ENCODE measurements around the gene IL1RAP. TPM values are rescaled to one million over a fixed set of nuclear protein-coding genes. Genes with fewer than 3 reads are reported as not detected.

Gene IL1RAP
- total and polyA plus RNA-seq, 9 of the 15 experiments (the other 6 are each of a cell fraction or from before 2014, with no cell fraction given), result 0.23 to 1.8 (median 0.88) TPM

DNA sequence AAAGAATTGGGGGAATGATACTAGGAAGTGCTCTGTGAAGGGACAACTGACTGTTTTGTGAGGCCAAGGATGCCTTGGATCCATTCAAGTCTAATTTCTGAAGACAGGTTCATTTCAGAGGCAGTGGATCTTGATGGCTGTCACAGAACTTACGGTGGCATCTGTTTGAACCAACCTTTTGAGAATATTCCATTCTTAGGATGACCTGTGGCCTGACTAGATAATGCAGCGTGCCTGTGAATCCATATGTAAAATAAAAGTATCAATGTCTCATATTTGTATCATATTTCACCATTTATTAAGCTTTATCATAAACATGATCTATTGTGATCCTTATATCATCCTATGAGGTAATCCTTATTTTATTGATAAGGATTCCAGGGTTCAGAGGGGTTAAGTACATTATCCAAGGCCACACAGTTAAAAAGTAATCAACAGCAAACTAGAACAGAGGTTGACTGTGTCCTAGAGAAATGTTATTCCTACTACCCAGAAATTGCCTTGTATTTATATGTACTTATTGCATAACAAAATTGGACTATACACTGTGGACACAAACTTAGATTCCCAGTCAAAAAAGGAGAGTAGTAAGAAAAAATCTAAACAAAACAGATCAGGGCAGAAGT, 34.3 kb downstream of the IL1RAP start (continued):
- TF ChIP-seq SMARCA5 (IDR thresholded peaks at IDR 0.05), result no peak
- TF ChIP-seq HOXB6 (CRISPR knock-in tag; IDR thresholded peaks at IDR 0.05; ENCODE audit: borderline replicate concordance), result no peak
- TF ChIP-seq MTA2 (IDR thresholded peaks at IDR 0.05; ENCODE audit: low read depth), result no peak

DNA sequence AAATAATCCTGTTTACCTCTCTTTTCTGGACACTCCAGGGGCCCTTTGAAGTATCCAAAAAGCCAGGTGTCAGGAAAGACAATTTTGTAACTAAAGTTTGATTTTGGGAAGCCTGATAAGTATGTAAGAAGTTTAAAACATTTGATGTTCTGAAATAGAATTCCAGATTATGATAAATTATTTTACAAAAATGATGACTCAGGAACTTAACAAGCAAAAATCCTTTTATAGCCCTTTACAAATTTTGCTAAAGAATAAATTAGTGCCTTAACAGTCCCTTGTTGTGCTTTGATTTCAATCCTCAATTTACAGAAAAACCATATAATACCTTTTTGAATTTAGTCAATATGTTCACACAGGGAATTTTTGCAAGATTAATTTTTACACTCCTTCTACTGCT, 38.1 kb downstream of the IL1RAP start:
- H4K20me1 ChIP-seq (replicated peaks; ENCODE audit: control insufficient read depth, insufficient read depth, low read length), result no peaks in the 10 kb centered on the region
- intact Hi-C loops (cut with micrococcal nuclease), result no loop called here
- no peaks in the 10 kb centered on the region for H3K9me1 ChIP-seq (ENCODE audit: control insufficient read depth, insufficient read depth, low read length)
- no peaks in the 10 kb centered on the region for H3K36me3 ChIP-seq (ENCODE audit: control insufficient read depth, insufficient read depth, low read length)
- H3K4me1 ChIP-seq (replicated peaks in 1 of 2; ENCODE audit: control insufficient read depth in 2 of 2, insufficient read depth in 2 of 2, low read length in 2 of 2), result no peaks in the 10 kb centered on the region
- no peaks in the 10 kb centered on the region for H3K9me3 ChIP-seq (replicated peaks; ENCODE audit: control insufficient read depth, insufficient read depth, low read depth, low read length)
- no peak overlapping the region for H3K4me2 ChIP-seq (ENCODE audit: insufficient read depth, low read length)
- ChIA-PET CTCF (ENCODE audit: low intra/inter-chr PET ratio) (no interaction called here), POLR2A (no interaction called here)
- in situ Hi-C loops (cut with MboI), result no loop called here
- no peak overlapping the region for H2AFZ ChIP-seq (ENCODE audit: low read depth, low read length)
- H3K27me3 ChIP-seq (ENCODE audit: control insufficient read depth in 2 of 2, insufficient read depth in 2 of 2, low read length in 2 of 2), result no peaks in the 10 kb centered on the region
- H3K27ac ChIP-seq (ENCODE audit: extremely low read depth, low read depth, low read length), result no peak overlapping the region
- TF ChIP-seq MAFK (IDR thresholded peaks at IDR 0.05; ENCODE audit: low read length) (peak; percentile 43; the same call in 1 of the 2 replicates), KDM5B (IDR thresholded peaks at IDR 0.05; ENCODE audit: insufficient replicate concordance, low read depth, low read length) (no peak), MAFG (tag; conservative IDR thresholded peaks at IDR 0.05) (0 out of 2 replicates have a peak, but pooled peaks have one; percentile 9), MAFF (IDR thresholded peaks at IDR 0.05; ENCODE audit: low read length) (peak; percentile 47), C11orf30 (IDR thresholded peaks at IDR 0.05; ENCODE audit: low read depth) (peak; percentile 46; the same call in 1 of the 2 replicates), SMAD2 (IDR thresholded peaks at IDR 0.05; ENCODE audit: low read depth, low read length) (no peak), ZNF316 (IDR thresholded peaks at IDR 0.05) (peak; percentile 77)
- FAIRE-seq, result no peak
- no TSS peak for BruUV-seq (replicated peaks)
- DNase-seq (ENCODE audit: extremely low read depth in 1 of 4, low spot score in 3 of 4), result no peak
- ATAC-seq, result no peak
- no peaks in the 10 kb centered on the region for H3K79me2 ChIP-seq (ENCODE audit: control insufficient read depth, insufficient read depth, low read length)
- no peak overlapping the region for H3K9ac ChIP-seq (ENCODE audit: insufficient read depth in 1 of 2, low read depth in 2 of 2, low read length in 2 of 2)
- no peak overlapping the region for H3K4me3 ChIP-seq
